Ovary (tissue), 3 donors: Measurements from ENCODE around the gene CRYZL1.

Experiments
- CTCF ChIP-seq, 3 donors: fragments of 450-650 bp in 2 of 3; fragments of 200-600 bp in 1 of 3; IDR thresholded peaks; one replicate each; pipeline versions ENCODE4 v1.5.1 to v1.8.0; 2016 to 2022; ENCODE audit warnings: antibody characterized with exemption in 3 of 3, mild to moderate bottlenecking in 1 of 3
- POLR2A ChIP-seq: fragments of 450-650 bp; IDR thresholded peaks from one replicate; pipeline ENCODE4 v1.6.1; 2017; ENCODE audit warnings: antibody characterized with exemption, mild to moderate bottlenecking, moderate library complexity
- donor health status: DM: no; HTN: no; CAD: no.

- TF ChIP-seq CTCF (IDR thresholded peaks at IDR 0.05) = no peak
- no peak for TF ChIP-seq POLR2A
Measured at GRCh38 chr21:33674226-33674625, 32.7 kb upstream of the CRYZL1 start.
